ENCODE results near the gene MEIS1. TPM values are rescaled to one million over a fixed set of nuclear protein-coding genes. Genes with fewer than 3 reads are reported as not detected.

Gene MEIS1
- total and polyA plus RNA-seq, 2 donors from 2014 or later: 7.3 to 36.7 TPM

GRCh38 chr2:66534461-66534860 is 99.5 kb downstream of the MEIS1 start:
- TF ChIP-seq, protein P1, sequence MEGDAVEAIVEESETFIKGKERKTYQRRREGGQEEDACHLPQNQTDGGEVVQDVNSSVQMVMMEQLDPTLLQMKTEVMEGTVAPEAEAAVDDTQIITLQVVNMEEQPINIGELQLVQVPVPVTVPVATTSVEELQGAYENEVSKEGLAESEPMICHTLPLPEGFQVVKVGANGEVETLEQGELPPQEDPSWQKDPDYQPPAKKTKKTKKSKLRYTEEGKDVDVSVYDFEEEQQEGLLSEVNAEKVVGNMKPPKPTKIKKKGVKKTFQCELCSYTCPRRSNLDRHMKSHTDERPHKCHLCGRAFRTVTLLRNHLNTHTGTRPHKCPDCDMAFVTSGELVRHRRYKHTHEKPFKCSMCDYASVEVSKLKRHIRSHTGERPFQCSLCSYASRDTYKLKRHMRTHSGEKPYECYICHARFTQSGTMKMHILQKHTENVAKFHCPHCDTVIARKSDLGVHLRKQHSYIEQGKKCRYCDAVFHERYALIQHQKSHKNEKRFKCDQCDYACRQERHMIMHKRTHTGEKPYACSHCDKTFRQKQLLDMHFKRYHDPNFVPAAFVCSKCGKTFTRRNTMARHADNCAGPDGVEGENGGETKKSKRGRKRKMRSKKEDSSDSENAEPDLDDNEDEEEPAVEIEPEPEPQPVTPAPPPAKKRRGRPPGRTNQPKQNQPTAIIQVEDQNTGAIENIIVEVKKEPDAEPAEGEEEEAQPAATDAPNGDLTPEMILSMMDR (IDR thresholded peaks at IDR 0.05; ENCODE audit: borderline replicate concordance, extremely low read depth, insufficient read depth): no peak
- Histone ChIP-seq H3K9me3 (ENCODE audit: control insufficient read depth in 2 of 3, insufficient read depth in 1 of 3, low read length in 3 of 3) (no peaks in the 10 kb centered on the region), H3K36me3 (ENCODE audit: control insufficient read depth in 2 of 3, insufficient read depth in 3 of 3, low read length in 3 of 3) (no peaks in the 10 kb centered on the region), H3K9ac (ENCODE audit: low read length in 3 of 3) (no peak overlapping the region), H3K4me3 (ENCODE audit: low read length in 3 of 3) (no peak overlapping the region), H3K27me3 (ENCODE audit: control insufficient read depth, insufficient read depth, low read length) (no peaks in the 10 kb centered on the region), H3K27ac (ENCODE audit: low read depth in 2 of 2, low read length in 2 of 2) (peak overlapping the region; percentile 66 to 68), H3K4me1 (ENCODE audit: control insufficient read depth in 2 of 3, insufficient read depth in 2 of 3, low read depth in 1 of 3, low read length in 3 of 3) (peaks cover 2 to 21% (median 3%) of the 10 kb centered on the region in 3 donors)
- peak in 2 of 5 donors; percentile 62 to 67 for DNase-seq
- no peak for FAIRE-seq
- intact Hi-C loops (cut with DNase I): no loop called here

- H3K4me1 ChIP-seq (ENCODE audit: control insufficient read depth in 2 of 3, insufficient read depth in 2 of 3, low read depth in 1 of 3, low read length in 3 of 3): peaks cover 2 to 30% (median 3%) of the 10 kb centered on the region in 3 donors
- H3K27me3 ChIP-seq (ENCODE audit: control insufficient read depth, insufficient read depth, low read length): no peaks in the 10 kb centered on the region
- H3K9me3 ChIP-seq (ENCODE audit: control insufficient read depth in 2 of 3, insufficient read depth in 1 of 3, low read length in 3 of 3): no peaks in the 10 kb centered on the region
- TF ChIP-seq, protein P1 (IDR thresholded peaks at IDR 0.05; ENCODE audit: borderline replicate concordance, extremely low read depth, insufficient read depth): no peak
- H3K27ac ChIP-seq (ENCODE audit: low read depth in 2 of 2, low read length in 2 of 2): peak overlapping the region; percentile 65 to 66
- intact Hi-C loops (cut with DNase I): no loop called here
- DNase-seq (no peak), FAIRE-seq (no peak)
- no peak overlapping the region for H3K9ac ChIP-seq (ENCODE audit: low read length in 3 of 3)
- no peak overlapping the region for H3K4me3 ChIP-seq (ENCODE audit: low read length in 3 of 3)
- no peaks in the 10 kb centered on the region for H3K36me3 ChIP-seq (ENCODE audit: control insufficient read depth in 2 of 3, insufficient read depth in 3 of 3, low read length in 3 of 3)
Observed at GRCh38 chr2:66535574-66536289, 100.8 kb downstream of the MEIS1 start.

DNA sequence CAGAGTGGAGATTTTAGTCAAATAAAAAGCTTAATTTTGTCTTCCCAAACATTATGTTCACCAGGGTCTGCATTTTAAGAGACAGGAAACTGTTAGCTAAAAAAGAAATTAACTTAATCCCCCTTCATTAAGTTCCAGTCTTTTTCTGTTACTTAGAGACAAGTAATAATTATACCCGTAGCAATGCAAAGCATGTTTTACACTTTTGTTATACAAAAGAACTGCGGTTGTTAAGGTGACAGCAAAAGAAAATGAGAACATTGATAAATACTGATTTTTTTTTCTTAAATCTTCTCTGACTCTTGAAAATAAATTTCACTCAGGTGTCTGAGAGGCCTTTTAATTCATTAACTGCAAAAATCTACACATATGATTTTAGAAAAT is 101.4 kb downstream of the MEIS1 start:
- TF ChIP-seq, protein P1 (IDR thresholded peaks at IDR 0.05; ENCODE audit: borderline replicate concordance, extremely low read depth, insufficient read depth): no peak
- peaks cover 2 to 30% (median 3%) of the 10 kb centered on the region in 3 donors for H3K4me1 ChIP-seq (ENCODE audit: control insufficient read depth in 2 of 3, insufficient read depth in 2 of 3, low read depth in 1 of 3, low read length in 3 of 3)
- DNase-seq (no peak), FAIRE-seq (no peak)
- intact Hi-C loops (cut with DNase I): no loop called here
- no peaks in the 10 kb centered on the region for H3K27me3 ChIP-seq (ENCODE audit: control insufficient read depth, insufficient read depth, low read length)
- H3K36me3 ChIP-seq (ENCODE audit: control insufficient read depth in 2 of 3, insufficient read depth in 3 of 3, low read length in 3 of 3): no peaks in the 10 kb centered on the region
- H3K4me3 ChIP-seq (ENCODE audit: low read length in 3 of 3): no peak overlapping the region
- H3K9me3 ChIP-seq (ENCODE audit: control insufficient read depth in 2 of 3, insufficient read depth in 1 of 3, low read length in 3 of 3): no peaks in the 10 kb centered on the region
- no peak overlapping the region for H3K9ac ChIP-seq (ENCODE audit: low read length in 3 of 3)
- H3K27ac ChIP-seq (ENCODE audit: low read depth in 2 of 2, low read length in 2 of 2): no peak overlapping the region

Data from kidney (tissue), 14 donors.